Activated T-cell treated with anti-CD3 and anti-CD28 coated beads, Interleukin-2, amount 50 U/mL, for 24 hours (primary cell): ENCODE data around the gene GLYATL1.
"Not testable (repeated sequence)": the region's sequence is repeated elsewhere in the genome, so short reads cannot be mapped to it uniquely, and the experiment has no call there.

ENCODE experiments used
- DNase-seq: peaks from one replicate; pipeline ENCODE4 v3.0.0-alpha.2; 2020
- H3K27ac Mint-ChIP-seq: 2 replicates; pipeline ENCODE4 v1.8.0; 2020; ENCODE audit warnings: mild to moderate bottlenecking, mixed read lengths
- H3K27me3 Mint-ChIP-seq: 2 replicates; pipeline ENCODE4 v1.8.0; 2020; ENCODE audit warnings: mixed read lengths
- H3K36me3 Mint-ChIP-seq: 2 replicates; pipeline ENCODE4 v1.8.0; 2020; ENCODE audit warnings: low read depth, mixed read lengths
- H3K4me1 Mint-ChIP-seq: 2 replicates; pipeline ENCODE4 v1.8.0; 2020; ENCODE audit warnings: low read depth, mixed read lengths
- H3K4me3 Mint-ChIP-seq: 2 replicates; pipeline ENCODE4 v1.8.0; 2020; ENCODE audit warnings: mild to moderate bottlenecking, moderate library complexity, mixed read lengths
- H3K9me3 Mint-ChIP-seq: 2 replicates; pipeline ENCODE4 v1.8.0; 2020; ENCODE audit warnings: mixed read lengths

GLYATL1 gene

DNA sequence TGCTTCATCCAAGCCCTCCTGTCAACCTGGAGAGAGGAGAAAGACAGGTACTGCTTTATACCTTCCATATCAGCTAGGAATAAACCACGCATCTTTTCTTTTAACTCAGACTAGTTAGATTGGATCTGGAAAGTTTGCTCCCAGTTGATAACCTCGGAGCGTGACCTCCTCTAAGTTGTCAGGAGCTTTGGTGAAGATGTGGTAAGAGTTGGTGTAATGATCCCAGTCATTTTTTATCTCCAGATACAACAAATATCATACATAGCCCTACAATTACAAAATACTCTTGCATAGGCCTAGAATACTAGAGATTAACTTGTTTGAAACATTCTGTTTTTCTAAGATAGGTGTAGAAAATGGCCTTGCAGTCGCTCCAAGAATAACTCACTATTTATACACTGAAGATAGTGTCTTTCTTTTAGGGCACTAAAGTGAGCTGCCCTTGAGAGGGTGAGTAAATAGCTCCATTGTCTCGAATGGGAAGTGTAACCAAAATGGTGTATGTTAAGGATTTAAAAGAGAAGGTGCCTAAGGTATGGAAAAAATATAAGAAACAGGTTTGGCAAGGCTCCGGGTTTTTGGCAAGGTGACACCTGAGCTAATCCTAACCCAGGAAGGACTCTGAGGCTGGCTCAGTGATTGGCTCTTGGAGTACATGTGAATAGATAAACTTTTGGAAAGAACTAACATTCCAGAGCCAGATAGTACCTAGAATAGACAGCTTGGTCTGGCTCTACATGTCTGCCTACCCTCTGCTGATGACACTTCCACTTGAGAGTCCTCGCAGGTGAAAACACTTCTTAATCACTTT is 59.4 kb downstream of the GLYATL1 start:
- H3K9me3 Mint-ChIP-seq, result no peaks in the 10 kb centered on the region
- peaks cover 33% of the 10 kb centered on the region for H3K27me3 Mint-ChIP-seq
- no peak overlapping the region for H3K27ac Mint-ChIP-seq
- no peaks in the 10 kb centered on the region for H3K36me3 Mint-ChIP-seq
- no peaks in the 10 kb centered on the region for H3K4me1 Mint-ChIP-seq
- no peak for DNase-seq
- no peak overlapping the region for H3K4me3 Mint-ChIP-seq

DNA sequence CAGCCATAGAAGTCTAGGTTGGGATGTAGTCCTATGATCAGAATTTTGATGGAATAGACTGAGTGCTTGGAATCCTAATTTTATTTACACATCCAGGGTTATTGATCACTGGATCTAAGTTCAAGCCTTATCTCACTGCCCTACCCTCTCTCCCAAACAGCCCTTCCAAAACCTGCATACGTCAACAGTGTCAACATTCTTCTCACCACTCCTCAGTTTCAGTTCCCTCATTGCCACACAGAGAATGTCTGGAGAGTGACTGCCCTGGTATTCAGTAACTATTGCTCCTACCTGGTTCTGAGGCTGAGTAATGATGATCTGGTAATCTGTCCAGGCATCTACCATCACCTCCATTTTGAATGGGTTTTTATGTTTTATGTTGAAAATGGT is 60.0 kb downstream of the GLYATL1 start:
- DNase-seq, result no peak
- Mint-ChIP-seq H3K9me3 (no peaks in the 10 kb centered on the region), H3K27ac (no peak overlapping the region), H3K4me1 (no peaks in the 10 kb centered on the region), H3K36me3 (no peaks in the 10 kb centered on the region), H3K4me3 (no peak overlapping the region), H3K27me3 (peaks cover 28% of the 10 kb centered on the region)

DNA sequence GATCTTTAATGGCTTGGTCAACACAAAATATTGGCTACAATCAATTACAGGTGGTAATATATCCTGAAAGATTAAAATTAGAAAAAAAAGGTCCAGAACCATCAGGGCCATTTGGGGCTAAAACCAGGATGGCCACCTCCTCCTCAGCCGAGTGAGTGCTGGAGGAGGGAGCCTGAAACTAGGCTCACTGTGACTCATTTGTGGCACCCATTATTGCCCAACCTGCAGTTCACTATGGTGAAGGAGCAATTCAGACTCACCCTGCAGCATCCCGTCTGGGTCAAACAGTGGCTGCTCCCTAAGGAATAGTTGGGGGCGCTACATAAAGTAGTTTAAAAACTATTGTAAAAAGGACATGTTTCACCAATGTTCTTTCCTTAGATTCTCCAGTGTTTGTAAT is 60.7 kb downstream of the GLYATL1 start:
- Mint-ChIP-seq H3K4me3 (no peak overlapping the region), H3K9me3 (no peaks in the 10 kb centered on the region), H3K36me3 (no peaks in the 10 kb centered on the region), H3K27ac (no peak overlapping the region), H3K27me3 (peaks cover 23% of the 10 kb centered on the region), H3K4me1 (no peaks in the 10 kb centered on the region)
- DNase-seq, result no peak

DNA sequence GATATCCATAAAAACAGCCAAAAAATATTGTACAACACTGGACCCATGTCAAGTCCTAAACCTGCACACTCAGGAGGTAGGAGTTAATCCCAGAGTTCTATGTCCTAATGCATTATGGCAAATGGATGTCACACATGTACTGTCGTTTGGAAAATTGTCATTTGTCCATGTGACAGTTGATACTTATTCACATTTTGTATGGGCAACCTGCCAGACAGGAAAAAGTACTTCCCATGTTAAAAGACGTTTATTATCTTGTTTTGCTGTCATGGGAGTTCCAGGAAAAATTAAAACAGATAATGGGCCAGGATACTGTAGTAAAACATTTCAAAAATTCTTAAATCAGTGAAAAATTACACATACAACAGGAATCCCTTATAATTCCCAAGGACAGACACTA is 62.7 kb downstream of the GLYATL1 start:
- H3K9me3 Mint-ChIP-seq, H3K4me1 Mint-ChIP-seq, H3K36me3 Mint-ChIP-seq, H3K27ac Mint-ChIP-seq, DNase-seq, H3K4me3 Mint-ChIP-seq: not testable (repeated sequence)
- H3K27me3 Mint-ChIP-seq, result peaks cover 16% of the 10 kb centered on the region
